HEK293 (cell line): ENCODE data around the gene DEAF1.

ENCODE experiments used
- CTCF ChIA-PET: fragments of 350-600 bp; formaldehyde crosslinking; extraction: SDS; loops from one replicate; lab custom pipeline; 2021; ENCODE audit warnings: antibody characterized with exemption; lab: Yijun Ruan, JAX
- POLR2A ChIA-PET: fragments of 300-600 bp; formaldehyde crosslinking; extraction: SDS; loops from one replicate; lab custom pipeline; 2020; ENCODE audit warnings: antibody characterized with exemption, inconsistent platforms; lab: Yijun Ruan, JAX
- H3K27ac ChIP-seq: fragments of 200-500 bp; sonication (Bioruptor generic); 2 replicates; pipeline ENCODE4 v1.5.1; 2014; ENCODE audit warnings: low read depth, low read length, control low read depth, inconsistent platforms; ENCODE audit errors: extremely low read depth
- H3K36me3 ChIP-seq, 2 experiments: fragments of 200-500 bp in 1 of 2; sonication (Bioruptor generic) in 1 of 2; 1 replicate in 1 of 2; 2 replicates in 1 of 2; pipeline ENCODE4 v1.5.1; 2014 to 2017; ENCODE audit warnings: inconsistent platforms in 2 of 2, low read length in 2 of 2; ENCODE audit not compliant: control insufficient read depth in 2 of 2, insufficient read depth in 1 of 2
- H3K4me1 ChIP-seq: fragments of 200-500 bp; sonication (Bioruptor generic); 2 replicates; pipeline ENCODE4 v1.5.1; 2014; ENCODE audit warnings: mild to moderate bottlenecking, low read length, inconsistent platforms; ENCODE audit not compliant: control insufficient read depth, insufficient read depth
- H3K4me3 ChIP-seq: 2 replicates; pipeline ENCODE4 v1.5.1; 2011; ENCODE audit warnings: low read depth, mild to moderate bottlenecking, control low read depth, low read length, moderate library complexity
- H3K9me3 ChIP-seq: fragments of 200-500 bp; sonication (Bioruptor generic); 2 replicates; pipeline ENCODE4 v1.5.1; 2014; ENCODE audit warnings: low read depth, low read length, inconsistent platforms; ENCODE audit not compliant: control insufficient read depth, insufficient read depth
- KLF10 ChIP-seq: fragments of 450-650 bp; IDR thresholded peaks from 2 replicates; pipeline ENCODE4 v1.5.1; 2018; ENCODE audit warnings: missing biosample characterization, mild to moderate bottlenecking, missing genetic modification characterization
- KLF7 ChIP-seq: fragments of 450-650 bp; formaldehyde crosslinking; IDR thresholded peaks from 2 replicates; pipeline ENCODE4 v1.5.1; 2016; ENCODE audit warnings: missing biosample characterization, missing genetic modification characterization, borderline replicate concordance
- KLF8 ChIP-seq: fragments of 450-650 bp; formaldehyde crosslinking; IDR thresholded peaks from 2 replicates; pipeline ENCODE4 v1.5.1; 2016; ENCODE audit warnings: missing biosample characterization, missing genetic modification characterization
- ZBTB26 ChIP-seq: fragments of 450-650 bp; formaldehyde crosslinking; optimal IDR thresholded peaks from 2 replicates; pipeline ENCODE3; 2016; ENCODE audit warnings: missing biosample characterization, mild to moderate bottlenecking, missing genetic modification characterization
- ZNF138 ChIP-seq: fragments of 450-650 bp; formaldehyde crosslinking; IDR thresholded peaks from 2 replicates; pipeline ENCODE4 v1.5.1; 2016; ENCODE audit warnings: missing biosample characterization, missing genetic modification characterization, borderline replicate concordance
- ZNF140 ChIP-seq: fragments of 450-650 bp; formaldehyde crosslinking; IDR thresholded peaks from 2 replicates; pipeline ENCODE4 v1.5.1; 2016; ENCODE audit warnings: missing biosample characterization, missing genetic modification characterization
- ZNF148 ChIP-seq: fragments of 450-650 bp; formaldehyde crosslinking; IDR thresholded peaks from 2 replicates; pipeline ENCODE4 v1.5.0; 2017; ENCODE audit warnings: missing biosample characterization, missing genetic modification characterization, borderline replicate concordance
- ZNF211 ChIP-seq: fragments of 450-650 bp; formaldehyde crosslinking; IDR thresholded peaks from 2 replicates; pipeline ENCODE4 v1.5.1; 2016; ENCODE audit warnings: low read depth, missing biosample characterization, missing genetic modification characterization
- ZNF292 ChIP-seq: fragments of 450-650 bp; formaldehyde crosslinking; IDR thresholded peaks from 2 replicates; pipeline ENCODE4 v1.5.1; 2016; ENCODE audit warnings: low read depth, missing biosample characterization, missing genetic modification characterization, borderline replicate concordance
- ZNF302 ChIP-seq: fragments of 450-650 bp; formaldehyde crosslinking; IDR thresholded peaks from 2 replicates; pipeline ENCODE4 v1.5.1; 2016; ENCODE audit warnings: missing biosample characterization, missing genetic modification characterization, low read depth
- ZNF354C ChIP-seq: fragments of 450-650 bp; formaldehyde crosslinking; IDR thresholded peaks from 2 replicates; pipeline ENCODE4 v1.5.1; 2016; ENCODE audit warnings: missing biosample characterization, missing genetic modification characterization, low read depth, borderline replicate concordance
- ZNF404 ChIP-seq: fragments of 450-650 bp; formaldehyde crosslinking; IDR thresholded peaks from 2 replicates; pipeline ENCODE4 v1.5.1; 2017; ENCODE audit warnings: missing biosample characterization, missing genetic modification characterization
- ZNF596 ChIP-seq: fragments of 450-650 bp; IDR thresholded peaks from 2 replicates; pipeline ENCODE4 v1.5.0; 2018; ENCODE audit warnings: missing biosample characterization, mild to moderate bottlenecking, missing genetic modification characterization, moderate library complexity
- ZNF621 ChIP-seq: fragments of 450-650 bp; formaldehyde crosslinking; IDR thresholded peaks from 2 replicates; pipeline ENCODE4 v1.5.1; 2017; ENCODE audit warnings: missing biosample characterization, missing genetic modification characterization
- ZNF624 ChIP-seq: fragments of 450-650 bp; formaldehyde crosslinking; IDR thresholded peaks from 2 replicates; pipeline ENCODE4 v1.5.1; 2017; ENCODE audit warnings: missing biosample characterization, missing genetic modification characterization
- ZNF701 ChIP-seq: fragments of 450-650 bp; formaldehyde crosslinking; IDR thresholded peaks from 2 replicates; pipeline ENCODE4 v1.5.1; 2016; ENCODE audit warnings: missing biosample characterization, missing genetic modification characterization
- ZNF704 ChIP-seq: fragments of 450-650 bp; formaldehyde crosslinking; IDR thresholded peaks from 2 replicates; pipeline ENCODE4 v1.5.1; 2016; ENCODE audit warnings: missing biosample characterization, missing genetic modification characterization
- ZNF791 ChIP-seq: fragments of 450-650 bp; formaldehyde crosslinking; IDR thresholded peaks from 2 replicates; pipeline ENCODE4 v1.5.1; 2016; ENCODE audit warnings: missing biosample characterization, missing genetic modification characterization
- TF ChIP-seq, protein P1 (sequence below): fragments of 450-650 bp; formaldehyde crosslinking; IDR thresholded peaks from 2 replicates; pipeline ENCODE4 v1.5.1; 2016; ENCODE audit warnings: missing biosample characterization, missing genetic modification characterization
- TF ChIP-seq, protein P2 (sequence below): fragments of 450-650 bp; formaldehyde crosslinking; IDR thresholded peaks from 2 replicates; pipeline ENCODE4 v1.5.1; 2017; ENCODE audit warnings: missing biosample characterization, missing genetic modification characterization
- TF ChIP-seq, protein P3 (sequence below): fragments of 450-650 bp; formaldehyde crosslinking; IDR thresholded peaks from 2 replicates; pipeline ENCODE4 v1.5.1; 2016; ENCODE audit warnings: missing biosample characterization, missing genetic modification characterization

The DEAF1 gene

DNA sequence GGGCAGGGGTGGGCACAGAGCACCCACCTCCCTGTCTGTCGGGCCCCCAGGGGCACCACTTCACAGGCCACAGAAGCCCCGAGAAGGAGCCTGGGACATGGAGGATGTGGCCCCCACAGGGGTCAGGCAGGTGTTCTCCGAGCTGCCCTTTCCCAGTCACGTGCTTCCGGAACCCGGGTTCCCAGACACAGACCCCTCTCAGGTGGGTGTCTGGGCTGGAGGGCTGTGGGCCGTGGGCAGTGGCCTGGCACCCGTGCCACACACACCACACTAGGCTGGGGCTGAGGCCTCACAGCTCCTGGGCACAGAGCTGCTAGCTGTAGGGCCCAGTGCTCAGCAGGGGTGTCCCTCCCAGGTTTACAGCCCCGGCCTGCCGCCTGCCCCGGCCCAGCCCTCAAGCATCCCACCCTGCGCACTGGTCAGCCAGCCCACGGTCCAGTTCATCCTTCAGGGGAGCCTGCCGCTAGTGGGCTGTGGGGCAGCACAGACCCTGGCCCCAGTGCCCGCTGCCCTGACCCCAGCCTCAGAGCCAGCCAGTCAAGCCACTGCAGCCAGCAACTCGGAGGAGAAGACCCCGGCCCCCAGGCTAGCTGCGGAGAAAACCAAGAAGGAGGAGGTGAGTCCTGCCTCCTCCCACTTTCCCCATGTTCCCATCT is 84.7 kb downstream of the DEAF1 start:
- Histone ChIP-seq H3K4me1 (no peaks in the 10 kb centered on the region), H3K36me3 (peaks cover 0 to 92% of the 10 kb centered on the region in 2 experiments; a peak in 1 of 3 replicates), H3K4me3 (no peak overlapping the region), H3K27ac (no peak overlapping the region), H3K9me3 (no peaks in the 10 kb centered on the region)
- POLR2A ChIA-PET, result no interaction called here
- TF ChIP-seq KLF10 (tag by site-specific recombination) (no peak), ZNF140 (tag by site-specific recombination) (no peak), ZNF211 (no peak), ZNF624 (tag by site-specific recombination) (no peak), ZNF148 (tag by site-specific recombination) (no peak), ZNF621 (no peak), ZBTB26 (no peak), ZNF791 (tag by site-specific recombination) (no peak), ZNF404 (tag by site-specific recombination) (no peak)
- CTCF ChIA-PET, result interaction anchor here (0.6 kb wide), 1 partner anchor 86 kb away, joined by 3 read pairs; no protein-coding TSS in a partner anchor

- Histone ChIP-seq H3K27ac (no peak overlapping the region), H3K36me3 (peaks cover 0 to 97% of the 10 kb centered on the region in 2 experiments; a peak in 2 of 3 replicates), H3K4me1 (no peaks in the 10 kb centered on the region), H3K9me3 (no peaks in the 10 kb centered on the region), H3K4me3 (no peak overlapping the region)
- CTCF ChIA-PET, result no interaction called here
- TF ChIP-seq, protein P1, sequence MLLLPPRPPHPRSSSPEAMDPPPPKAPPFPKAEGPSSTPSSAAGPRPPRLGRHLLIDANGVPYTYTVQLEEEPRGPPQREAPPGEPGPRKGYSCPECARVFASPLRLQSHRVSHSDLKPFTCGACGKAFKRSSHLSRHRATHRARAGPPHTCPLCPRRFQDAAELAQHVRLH (tag by site-specific recombination), result no peak
- no peak for TF ChIP-seq KLF8 (tag by site-specific recombination)
- TF ChIP-seq KLF7, result no peak
- POLR2A ChIA-PET, result no interaction called here
Observed at GRCh38 chr11:609341-609811, 85.6 kb downstream of the DEAF1 start.

DNA sequence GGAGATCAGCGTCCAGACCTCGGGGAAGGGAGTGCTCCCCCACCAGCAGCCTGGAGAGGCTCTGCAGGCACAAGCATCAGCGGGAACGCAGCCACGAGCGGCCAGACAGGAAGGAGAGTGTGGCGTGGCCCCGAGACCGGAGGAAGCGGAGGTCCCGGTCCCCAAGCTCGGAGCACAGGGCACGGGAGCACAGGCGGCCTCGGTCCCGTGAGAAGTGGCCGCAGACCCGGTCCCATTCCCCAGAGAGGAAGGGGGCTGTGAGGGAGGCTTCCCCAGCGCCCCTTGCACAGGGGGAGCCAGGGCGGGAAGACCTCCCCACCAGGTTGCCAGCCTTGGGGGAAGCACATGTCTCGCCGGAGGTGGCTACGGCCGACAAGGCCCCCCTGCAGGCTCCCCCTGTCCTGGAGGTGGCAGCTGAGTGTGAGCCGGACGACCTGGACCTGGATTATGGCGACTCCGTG is 86.2 kb downstream of the DEAF1 start:
- Histone ChIP-seq H3K27ac (no peak overlapping the region), H3K4me3 (no peak overlapping the region), H3K36me3 (peaks cover 0 to 97% of the 10 kb centered on the region in 2 experiments; a peak in 2 of 3 replicates), H3K4me1 (no peaks in the 10 kb centered on the region), H3K9me3 (no peaks in the 10 kb centered on the region)
- ChIA-PET CTCF (no interaction called here), POLR2A (no interaction called here)
- TF ChIP-seq, protein P2, sequence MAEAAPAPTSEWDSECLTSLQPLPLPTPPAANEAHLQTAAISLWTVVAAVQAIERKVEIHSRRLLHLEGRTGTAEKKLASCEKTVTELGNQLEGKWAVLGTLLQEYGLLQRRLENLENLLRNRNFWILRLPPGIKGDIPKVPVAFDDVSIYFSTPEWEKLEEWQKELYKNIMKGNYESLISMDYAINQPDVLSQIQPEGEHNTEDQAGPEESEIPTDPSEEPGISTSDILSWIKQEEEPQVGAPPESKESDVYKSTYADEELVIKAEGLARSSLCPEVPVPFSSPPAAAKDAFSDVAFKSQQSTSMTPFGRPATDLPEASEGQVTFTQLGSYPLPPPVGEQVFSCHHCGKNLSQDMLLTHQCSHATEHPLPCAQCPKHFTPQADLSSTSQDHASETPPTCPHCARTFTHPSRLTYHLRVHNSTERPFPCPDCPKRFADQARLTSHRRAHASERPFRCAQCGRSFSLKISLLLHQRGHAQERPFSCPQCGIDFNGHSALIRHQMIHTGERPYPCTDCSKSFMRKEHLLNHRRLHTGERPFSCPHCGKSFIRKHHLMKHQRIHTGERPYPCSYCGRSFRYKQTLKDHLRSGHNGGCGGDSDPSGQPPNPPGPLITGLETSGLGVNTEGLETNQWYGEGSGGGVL (tag by site-specific recombination), result no peak
- TF ChIP-seq ZNF704 (tag by site-specific recombination) (no peak), ZNF354C (tag by site-specific recombination) (no peak), ZNF302 (tag by site-specific recombination) (no peak), ZNF596 (no peak), ZNF292 (tag by site-specific recombination) (no peak), ZNF791 (tag by site-specific recombination) (no peak), ZNF138 (tag by site-specific recombination) (no peak), ZNF701 (no peak)
- TF ChIP-seq, protein P3, sequence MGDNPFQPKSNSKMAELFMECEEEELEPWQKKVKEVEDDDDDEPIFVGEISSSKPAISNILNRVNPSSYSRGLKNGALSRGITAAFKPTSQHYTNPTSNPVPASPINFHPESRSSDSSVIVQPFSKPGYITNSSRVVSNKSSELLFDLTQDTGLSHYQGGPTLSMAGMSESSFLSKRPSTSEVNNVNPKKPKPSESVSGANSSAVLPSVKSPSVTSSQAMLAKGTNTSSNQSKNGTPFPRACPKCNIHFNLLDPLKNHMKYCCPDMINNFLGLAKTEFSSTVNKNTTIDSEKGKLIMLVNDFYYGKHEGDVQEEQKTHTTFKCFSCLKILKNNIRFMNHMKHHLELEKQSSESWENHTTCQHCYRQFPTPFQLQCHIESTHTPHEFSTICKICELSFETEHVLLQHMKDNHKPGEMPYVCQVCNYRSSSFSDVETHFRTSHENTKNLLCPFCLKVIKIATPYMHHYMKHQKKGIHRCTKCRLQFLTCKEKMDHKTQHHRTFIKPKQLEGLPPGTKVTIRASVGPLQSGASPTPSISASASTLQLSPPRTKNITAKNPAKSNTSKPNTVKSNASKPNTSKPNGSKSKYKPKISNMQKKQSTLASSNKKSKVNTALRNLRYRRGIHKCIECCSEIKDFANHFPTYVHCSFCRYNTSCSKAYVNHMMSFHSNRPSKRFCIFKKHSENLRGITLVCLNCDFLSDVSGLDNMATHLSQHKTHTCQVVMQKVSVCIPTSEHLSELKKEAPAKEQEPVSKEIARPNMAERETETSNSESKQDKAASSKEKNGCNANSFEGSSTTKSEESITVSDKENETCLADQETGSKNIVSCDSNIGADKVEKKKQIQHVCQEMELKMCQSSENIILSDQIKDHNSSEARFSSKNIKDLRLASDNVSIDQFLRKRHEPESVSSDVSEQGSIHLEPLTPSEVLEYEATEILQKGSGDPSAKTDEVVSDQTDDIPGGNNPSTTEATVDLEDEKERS, result no peak
